Measurements from ENCODE around the gene CAMKK1.

CAMKK1 gene

GRCh38 chr17:3895354-3895753, 2.5 kb upstream of the CAMKK1 start:
- DNase-seq: no peak

GRCh38 chr17:3894911-3895343, 2.1 kb upstream of the CAMKK1 start:
- DNase-seq: no peak

- DNase-seq: no peak
Observed at GRCh38 chr17:3894188-3894587, 1.3 kb upstream of the CAMKK1 start.

GRCh38 chr17:3893720-3894116, 865 bp upstream of the CAMKK1 start:
- DNase-seq: no peak

GRCh38 chr17:3892095-3892998, 506 bp downstream of the CAMKK1 start:
- peak; percentile 83 for DNase-seq

- DNase-seq: no peak
Observed at GRCh38 chr17:3891626-3892094, 1.2 kb downstream of the CAMKK1 start.

GRCh38 chr17:3890878-3891219, 2.0 kb downstream of the CAMKK1 start:
- DNase-seq: no peak

- DNase-seq: no peak
Observed at GRCh38 chr17:3890082-3890877, 2.6 kb downstream of the CAMKK1 start.

- no peak for DNase-seq
Observed at GRCh38 chr17:3889325-3890012, 3.4 kb downstream of the CAMKK1 start.

GRCh38 chr17:3888343-3889171, 4.3 kb downstream of the CAMKK1 start:
- DNase-seq: peak; percentile 12

GRCh38 chr17:3887804-3888203, 5.0 kb downstream of the CAMKK1 start:
- no peak for DNase-seq

- no peak for DNase-seq
Observed at GRCh38 chr17:3887394-3887793, 5.5 kb downstream of the CAMKK1 start.

GRCh38 chr17:3886776-3887175, 6.1 kb downstream of the CAMKK1 start:
- DNase-seq: peak; percentile 40

GRCh38 chr17:3885970-3886369, 6.9 kb downstream of the CAMKK1 start:
- DNase-seq: no peak

- no peak for DNase-seq
Observed at GRCh38 chr17:3885271-3885670, 7.6 kb downstream of the CAMKK1 start.

GRCh38 chr17:3884188-3884587, 8.7 kb downstream of the CAMKK1 start:
- DNase-seq: no peak

GRCh38 chr17:3882276-3882675, 10.6 kb downstream of the CAMKK1 start:
- DNase-seq: no peak

- DNase-seq: no peak
Observed at GRCh38 chr17:3880983-3881382, 11.9 kb downstream of the CAMKK1 start.

- no peak for DNase-seq
Observed at GRCh38 chr17:3879591-3880417, 13.0 kb downstream of the CAMKK1 start.

GRCh38 chr17:3879186-3879585, 13.7 kb downstream of the CAMKK1 start:
- no peak for DNase-seq

GRCh38 chr17:3877220-3877619, 15.6 kb downstream of the CAMKK1 start:
- no peak for DNase-seq
